Measurements from ENCODE around the gene NFIB.

- TF ChIP-seq BHLHE40 (IDR thresholded peaks at IDR 0.05; ENCODE audit: borderline replicate concordance in 1 of 2, low read depth in 2 of 2, low read length in 1 of 2) (no peak), CTCF (IDR thresholded peaks at IDR 0.05 in 2 of 3, conservative IDR thresholded peaks at IDR 0.05 in 1 of 3; ENCODE audit: control insufficient read depth in 2 of 3, extremely low read depth in 1 of 3, insufficient read depth in 1 of 3, low read depth in 3 of 3, low read length in 3 of 3) (no peak)
Measured at GRCh38 chr9:14340219-14340873, 26.4 kb upstream of the NFIB start.

Measured in GM12878 (cell line).